ENCODE measurements around the gene CACNB3.

CACNB3 gene

GRCh38 chr12:48771588-48772112 is 46.6 kb upstream of the CACNB3 start:
- TF ChIP-seq EZH2phosphoT487 (IDR thresholded peaks at IDR 0.05; ENCODE audit: borderline replicate concordance, low read length), result no peak
- TF ChIP-seq, protein P1, sequence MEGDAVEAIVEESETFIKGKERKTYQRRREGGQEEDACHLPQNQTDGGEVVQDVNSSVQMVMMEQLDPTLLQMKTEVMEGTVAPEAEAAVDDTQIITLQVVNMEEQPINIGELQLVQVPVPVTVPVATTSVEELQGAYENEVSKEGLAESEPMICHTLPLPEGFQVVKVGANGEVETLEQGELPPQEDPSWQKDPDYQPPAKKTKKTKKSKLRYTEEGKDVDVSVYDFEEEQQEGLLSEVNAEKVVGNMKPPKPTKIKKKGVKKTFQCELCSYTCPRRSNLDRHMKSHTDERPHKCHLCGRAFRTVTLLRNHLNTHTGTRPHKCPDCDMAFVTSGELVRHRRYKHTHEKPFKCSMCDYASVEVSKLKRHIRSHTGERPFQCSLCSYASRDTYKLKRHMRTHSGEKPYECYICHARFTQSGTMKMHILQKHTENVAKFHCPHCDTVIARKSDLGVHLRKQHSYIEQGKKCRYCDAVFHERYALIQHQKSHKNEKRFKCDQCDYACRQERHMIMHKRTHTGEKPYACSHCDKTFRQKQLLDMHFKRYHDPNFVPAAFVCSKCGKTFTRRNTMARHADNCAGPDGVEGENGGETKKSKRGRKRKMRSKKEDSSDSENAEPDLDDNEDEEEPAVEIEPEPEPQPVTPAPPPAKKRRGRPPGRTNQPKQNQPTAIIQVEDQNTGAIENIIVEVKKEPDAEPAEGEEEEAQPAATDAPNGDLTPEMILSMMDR (IDR thresholded peaks at IDR 0.05; ENCODE audit: low read depth, low read length, poor library complexity, severe bottlenecking), result no peak
- no peak overlapping the region for H3K4me3 ChIP-seq (ENCODE audit: low read length)
- no peaks in the 10 kb centered on the region for H3K79me2 ChIP-seq (ENCODE audit: control insufficient read depth, low read length)
- H3K4me2 ChIP-seq (ENCODE audit: low read length), result no peak overlapping the region
- no peaks in the 10 kb centered on the region for H3K36me3 ChIP-seq (ENCODE audit: control insufficient read depth, low read length)
- peaks cover 7% of the 10 kb centered on the region for H3K27me3 ChIP-seq (ENCODE audit: control insufficient read depth, low read length)
- no peaks in the 10 kb centered on the region for H4K20me1 ChIP-seq (ENCODE audit: control insufficient read depth, insufficient read depth, low read depth, low read length)
- H3F3A ChIP-seq (ENCODE audit: control insufficient read depth, insufficient read depth), result no peaks in the 10 kb centered on the region
- H3K4me1 ChIP-seq (ENCODE audit: control insufficient read depth, low read length), result no peaks in the 10 kb centered on the region
- no peaks in the 10 kb centered on the region for H3K9me2 ChIP-seq (replicated peaks; ENCODE audit: control insufficient read depth, low read length)
- H3K9me3 ChIP-seq (ENCODE audit: control insufficient read depth, insufficient read depth, low read length), result no peaks in the 10 kb centered on the region
- no peak overlapping the region for H3K27ac ChIP-seq (ENCODE audit: low read depth, low read length)

- Histone ChIP-seq H3F3A (ENCODE audit: control insufficient read depth, insufficient read depth) (no peaks in the 10 kb centered on the region), H3K9me3 (ENCODE audit: control insufficient read depth, insufficient read depth, low read length) (no peaks in the 10 kb centered on the region), H3K27me3 (ENCODE audit: control insufficient read depth, low read length) (no peaks in the 10 kb centered on the region), H3K9me2 (replicated peaks; ENCODE audit: control insufficient read depth, low read length) (no peaks in the 10 kb centered on the region), H3K36me3 (ENCODE audit: control insufficient read depth, low read length) (no peaks in the 10 kb centered on the region), H3K79me2 (ENCODE audit: control insufficient read depth, low read length) (no peaks in the 10 kb centered on the region), H3K4me3 (ENCODE audit: low read length) (no peak overlapping the region), H3K27ac (ENCODE audit: low read depth, low read length) (no peak overlapping the region), H4K20me1 (ENCODE audit: control insufficient read depth, insufficient read depth, low read depth, low read length) (no peaks in the 10 kb centered on the region), H3K4me2 (ENCODE audit: low read length) (no peak overlapping the region), H3K4me1 (ENCODE audit: control insufficient read depth, low read length) (no peaks in the 10 kb centered on the region)
- TF ChIP-seq EZH2phosphoT487 (IDR thresholded peaks at IDR 0.05; ENCODE audit: borderline replicate concordance, low read length), result no peak
- TF ChIP-seq, protein P1 (IDR thresholded peaks at IDR 0.05; ENCODE audit: low read depth, low read length, poor library complexity, severe bottlenecking), result no peak
These were observed 44.6 kb upstream of the CACNB3 start for GRCh38 chr12:48773686-48774085.

GRCh38 chr12:48774516-48774915 is 43.8 kb upstream of the CACNB3 start:
- no peaks in the 10 kb centered on the region for H3K4me1 ChIP-seq (ENCODE audit: control insufficient read depth, low read length)
- no peaks in the 10 kb centered on the region for H3F3A ChIP-seq (ENCODE audit: control insufficient read depth, insufficient read depth)
- H3K4me2 ChIP-seq (ENCODE audit: low read length), result no peak overlapping the region
- H3K27ac ChIP-seq (ENCODE audit: low read depth, low read length), result no peak overlapping the region
- H3K9me2 ChIP-seq (replicated peaks; ENCODE audit: control insufficient read depth, low read length), result no peaks in the 10 kb centered on the region
- H3K4me3 ChIP-seq (ENCODE audit: low read length), result no peak overlapping the region
- TF ChIP-seq EZH2phosphoT487 (IDR thresholded peaks at IDR 0.05; ENCODE audit: borderline replicate concordance, low read length), result no peak
- TF ChIP-seq, protein P1 (IDR thresholded peaks at IDR 0.05; ENCODE audit: low read depth, low read length, poor library complexity, severe bottlenecking), result no peak
- no peaks in the 10 kb centered on the region for H3K36me3 ChIP-seq (ENCODE audit: control insufficient read depth, low read length)
- H3K9me3 ChIP-seq (ENCODE audit: control insufficient read depth, insufficient read depth, low read length), result no peaks in the 10 kb centered on the region
- no peaks in the 10 kb centered on the region for H3K79me2 ChIP-seq (ENCODE audit: control insufficient read depth, low read length)
- no peaks in the 10 kb centered on the region for H3K27me3 ChIP-seq (ENCODE audit: control insufficient read depth, low read length)
- no peaks in the 10 kb centered on the region for H4K20me1 ChIP-seq (ENCODE audit: control insufficient read depth, insufficient read depth, low read depth, low read length)

All from DOHH2 (cell line).